ENCODE measurements around the gene SMIM33.

- TF ChIP-seq REST (IDR thresholded peaks at IDR 0.05; ENCODE audit: insufficient read depth in 1 of 2, low read depth in 2 of 2, low read length in 2 of 2): no peak
- no peak for TF ChIP-seq TAF1 (IDR thresholded peaks at IDR 0.05; ENCODE audit: borderline replicate concordance, insufficient read depth, low read length)
Observed at GRCh38 chr5:139451176-139451575, 19.6 kb upstream of the SMIM33 start.
